Suprapubic skin (tissue), 4 donors: Measurements from ENCODE around the gene OTUD6A. TPM values are rescaled to one million over a fixed set of nuclear protein-coding genes. Genes with fewer than 3 reads are reported as not detected.
"Not testable (repeated sequence)": the region's sequence is repeated elsewhere in the genome, so short reads cannot be mapped to it uniquely, and the experiment has no call there.

Experiments used
- DNase-seq, 2 donors: peaks; one replicate each; pipeline ENCODE4 v3.0.0-alpha.2; 2019; ENCODE audit warnings: low spot score in 2 of 2
- H3K27ac ChIP-seq: fragments of 200-600 bp; sonication (generic); one replicate; pipeline ENCODE4 v1.5.1; 2019
- H3K27me3 ChIP-seq: fragments of 200-600 bp; sonication (generic); one replicate; pipeline ENCODE4 v1.5.1; 2019
- H3K36me3 ChIP-seq: fragments of 200-600 bp; sonication (generic); one replicate; pipeline ENCODE4 v1.5.1; 2019
- H3K4me1 ChIP-seq: fragments of 200-600 bp; sonication (generic); one replicate; pipeline ENCODE4 v1.5.1; 2019
- H3K4me3 ChIP-seq: fragments of 200-600 bp; sonication (generic); one replicate; pipeline ENCODE4 v1.5.1; 2019; ENCODE audit warnings: mild to moderate bottlenecking
- H3K9me3 ChIP-seq: fragments of 200-600 bp; sonication (generic); one replicate; pipeline ENCODE4 v1.5.1; 2019
- CTCF ChIP-seq, 2 donors: fragments of 200-600 bp in 1 of 2; fragments of 450-650 bp in 1 of 2; sonication (generic) in 1 of 2; IDR thresholded peaks; one replicate each; pipeline ENCODE4 v1.5.1; 2016 to 2019; ENCODE audit warnings: antibody characterized with exemption in 2 of 2, mild to moderate bottlenecking in 1 of 2, moderate library complexity in 1 of 2
- EP300 ChIP-seq: sonication (generic); formaldehyde crosslinking; IDR thresholded peaks from one replicate; pipeline ENCODE4 v1.6.1; 2017; ENCODE audit warnings: antibody characterized with exemption
- POLR2A ChIP-seq, 2 donors: fragments of 450-650 bp; IDR thresholded peaks; one replicate each; pipeline ENCODE4 v1.6.1; 2017; ENCODE audit warnings: antibody characterized with exemption in 2 of 2, mild to moderate bottlenecking in 2 of 2, moderate library complexity in 2 of 2
- POLR2AphosphoS5 ChIP-seq, 3 donors: sonication (generic); formaldehyde crosslinking; IDR thresholded peaks; one replicate each; pipeline ENCODE4 v1.6.1; 2017; ENCODE audit warnings: antibody characterized with exemption in 3 of 3
- WGBS: methylation state at CpG from one replicate; pipeline ENCODE4 v1.1.5; 2018; 5-methylcytosine and 5-hydroxymethylcytosine counted together
- total RNA-seq, 4 donors: library from RNA; depleted of rRNA; stranded (reverse); fragments of >200 nt; gene quantifications; one replicate each; pipeline ENCODE4 v1.1.0, GENCODE V29; 2016

Gene OTUD6A
- total RNA-seq, 4 donors from 2014 or later = not detected

GRCh38 chrX:70096052-70096451 is 33.8 kb downstream of the OTUD6A start:
- Histone ChIP-seq H3K27ac (no peak overlapping the region), H3K4me3 (no peak overlapping the region), H3K9me3 (no peaks in the 10 kb centered on the region), H3K36me3 (no peaks in the 10 kb centered on the region), H3K4me1 (no peaks in the 10 kb centered on the region), H3K27me3 (no peaks in the 10 kb centered on the region)
- WGBS = 58% methylated on average over 2 of the region's 2 CpGs
- TF ChIP-seq POLR2AphosphoS5 (IDR thresholded peaks at IDR 0.05) = no peak
- no peak for TF ChIP-seq CTCF (IDR thresholded peaks at IDR 0.05)
- TF ChIP-seq EP300 = no peak
- TF ChIP-seq POLR2A (IDR thresholded peaks at IDR 0.05) = no peak
- no peak for DNase-seq

GRCh38 chrX:70105229-70105628 is 43.0 kb downstream of the OTUD6A start:
- Histone ChIP-seq H3K4me3 (no peak overlapping the region), H3K27me3 (no peaks in the 10 kb centered on the region), H3K27ac (no peak overlapping the region), H3K9me3 (no peaks in the 10 kb centered on the region), H3K4me1 (no peaks in the 10 kb centered on the region), H3K36me3 (no peaks in the 10 kb centered on the region)
- WGBS = 34% methylated on average over 2 of the region's 2 CpGs
- DNase-seq = no peak
- no peak for TF ChIP-seq EP300
- no peak for TF ChIP-seq POLR2AphosphoS5 (IDR thresholded peaks at IDR 0.05)
- TF ChIP-seq CTCF (IDR thresholded peaks at IDR 0.05) = no peak
- TF ChIP-seq POLR2A (IDR thresholded peaks at IDR 0.05) = no peak

- WGBS = 92% methylated on average over 4 of the region's 4 CpGs
- H3K36me3 ChIP-seq, H3K9me3 ChIP-seq, H3K4me1 ChIP-seq, H3K27me3 ChIP-seq, H3K4me3 ChIP-seq, H3K27ac ChIP-seq, DNase-seq: not testable (repeated sequence)
Measured at GRCh38 chrX:70111436-70112026, 49.3 kb downstream of the OTUD6A start.

Other genes with a start within 250 kb of the OTUD6A start
- 10 to 100 TPM in 2 of 4 donors, 1 to 10 TPM in 2; 4.7 to 23.0 (median 12.4) TPM for gene AWAT2, start 12.5 kb upstream of the OTUD6A start, total RNA-seq
- 10 to 100 TPM; 50.7 to 83.5 (median 64.6) TPM for gene IGBP1, start 71.0 kb downstream of the OTUD6A start, total RNA-seq
- 10 to 100 TPM in 3 of 4 donors, 1 to 10 TPM in 1; 7.2 to 42.0 (median 19.0) TPM for gene DGAT2L6, start 115.0 kb downstream of the OTUD6A start, total RNA-seq
- 10 to 100 TPM in 1 of 4 donors, 1 to 10 TPM in 3; 2.7 to 13.5 (median 4.0) TPM for gene AWAT1, start 172.2 kb downstream of the OTUD6A start, total RNA-seq
- gene P2RY4, start 197.7 kb downstream of the OTUD6A start, total RNA-seq = 1 to 10 TPM; 2.2 to 7.0 (median 4.3) TPM
- gene ARR3, start 205.9 kb downstream of the OTUD6A start, total RNA-seq = not detected
- under 1 TPM in 1 of 4 donors, not detected in 3; 0.68 TPM for gene RAB41, start 219.7 kb downstream of the OTUD6A start, total RNA-seq
- gene PDZD11, start 227.5 kb downstream of the OTUD6A start, total RNA-seq = 10 to 100 TPM; 15.6 to 37.8 (median 30.6) TPM
- 1 to 10 TPM; 1.4 to 2.3 (median 1.9) TPM for gene KIF4A, start 227.6 kb downstream of the OTUD6A start, total RNA-seq